ENCODE data around the gene EME1. TPM values are rescaled to one million over a fixed set of nuclear protein-coding genes. Genes with fewer than 3 reads are reported as not detected.
A peak's percentile ranks its signal among the peaks of the same experiment; 100 is the strongest.

The EME1 gene
- total and polyA plus RNA-seq, 2 of the 13 experiments (the other 11 are each of a cell fraction or from before 2014, with no cell fraction given): 20.7 to 24.6 TPM

DNA sequence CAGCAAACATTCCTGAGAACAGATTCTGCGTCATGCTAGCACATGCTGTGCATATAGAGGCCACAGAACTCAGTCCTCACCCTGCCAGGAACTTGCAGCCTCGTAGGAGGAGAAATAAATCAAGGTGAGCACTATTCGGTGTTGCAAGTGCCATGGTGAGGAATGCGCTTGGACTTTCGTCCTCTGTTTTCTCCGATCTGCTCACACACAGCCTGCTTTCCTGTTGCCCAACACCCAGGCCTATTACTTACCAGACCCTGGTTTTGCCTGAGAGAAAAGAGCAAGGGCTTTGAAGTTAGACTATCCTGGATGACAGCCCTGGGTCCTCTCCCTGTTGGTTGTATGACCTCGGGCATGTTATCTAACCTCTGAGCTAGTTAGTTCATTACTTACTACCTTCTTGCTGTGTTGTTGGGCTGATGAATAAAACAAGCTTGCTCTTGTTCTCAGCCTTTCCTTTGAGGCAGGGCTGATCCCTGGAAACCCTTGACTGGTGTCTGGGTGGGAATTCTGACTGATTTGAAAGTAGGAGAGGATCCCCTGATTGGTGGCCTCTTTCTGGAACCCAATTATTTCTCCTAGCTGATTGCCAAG, 55.9 kb downstream of the EME1 start (continued):
- TF ChIP-seq GZF1 (CRISPR knock-in tag; IDR thresholded peaks at IDR 0.05): 0 out of 2 replicates have a peak, but pooled peaks have one; percentile 60
- TF ChIP-seq, protein P1, sequence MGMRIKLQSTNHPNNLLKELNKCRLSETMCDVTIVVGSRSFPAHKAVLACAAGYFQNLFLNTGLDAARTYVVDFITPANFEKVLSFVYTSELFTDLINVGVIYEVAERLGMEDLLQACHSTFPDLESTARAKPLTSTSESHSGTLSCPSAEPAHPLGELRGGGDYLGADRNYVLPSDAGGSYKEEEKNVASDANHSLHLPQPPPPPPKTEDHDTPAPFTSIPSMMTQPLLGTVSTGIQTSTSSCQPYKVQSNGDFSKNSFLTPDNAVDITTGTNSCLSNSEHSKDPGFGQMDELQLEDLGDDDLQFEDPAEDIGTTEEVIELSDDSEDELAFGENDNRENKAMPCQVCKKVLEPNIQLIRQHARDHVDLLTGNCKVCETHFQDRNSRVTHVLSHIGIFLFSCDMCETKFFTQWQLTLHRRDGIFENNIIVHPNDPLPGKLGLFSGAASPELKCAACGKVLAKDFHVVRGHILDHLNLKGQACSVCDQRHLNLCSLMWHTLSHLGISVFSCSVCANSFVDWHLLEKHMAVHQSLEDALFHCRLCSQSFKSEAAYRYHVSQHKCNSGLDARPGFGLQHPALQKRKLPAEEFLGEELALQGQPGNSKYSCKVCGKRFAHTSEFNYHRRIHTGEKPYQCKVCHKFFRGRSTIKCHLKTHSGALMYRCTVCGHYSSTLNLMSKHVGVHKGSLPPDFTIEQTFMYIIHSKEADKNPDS (CRISPR knock-in tag; IDR thresholded peaks at IDR 0.05): peak; percentile 75
- TF ChIP-seq RFXANK (CRISPR knock-in tag; IDR thresholded peaks at IDR 0.05): no peak
- TF ChIP-seq ZNF629 (CRISPR knock-in tag; conservative IDR thresholded peaks at IDR 0.05): peak; percentile 63
- no peak for TF ChIP-seq TP53 (CRISPR knock-in tag; conservative IDR thresholded peaks at IDR 0.05)
- TF ChIP-seq, protein P2, sequence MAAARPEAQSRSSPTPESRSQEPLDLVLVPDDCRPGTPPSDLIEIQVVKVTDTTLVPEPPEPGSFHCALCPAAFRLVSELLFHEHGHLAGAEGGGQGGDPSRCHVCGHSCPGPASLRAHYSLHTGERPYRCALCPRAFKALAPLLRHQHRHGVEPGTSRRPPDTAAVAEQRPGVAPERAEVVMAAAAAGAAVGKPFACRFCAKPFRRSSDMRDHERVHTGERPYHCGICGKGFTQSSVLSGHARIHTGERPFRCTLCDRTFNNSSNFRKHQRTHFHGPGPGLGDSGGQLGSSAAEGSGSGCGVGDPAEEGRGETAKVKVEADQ (CRISPR knock-in tag; IDR thresholded peaks at IDR 0.05; ENCODE audit: borderline replicate concordance): no peak
- TF ChIP-seq ZNF234 (CRISPR knock-in tag; conservative IDR thresholded peaks at IDR 0.05): no peak
- TF ChIP-seq MIER2 (CRISPR knock-in tag; IDR thresholded peaks at IDR 0.05): peak; percentile 88
- peak; percentile 27 to 30; a peak in 1 of 4 replicates for TF ChIP-seq POLR2A (IDR thresholded peaks at IDR 0.05; ENCODE audit: insufficient read depth in 1 of 2, low read depth in 2 of 2, low read length in 2 of 2)
- no peak for TF ChIP-seq IKZF4 (CRISPR knock-in tag; IDR thresholded peaks at IDR 0.05; ENCODE audit: borderline replicate concordance, low read depth, not compliant biosample characterization)
- no peak for TF ChIP-seq ZFAT (CRISPR knock-in tag; conservative IDR thresholded peaks at IDR 0.05)
- peak; percentile 59; the same call in 1 of the 2 replicates for TF ChIP-seq SOX13 (IDR thresholded peaks at IDR 0.05)
- peak in 1 of 2 experiments; percentile 88; a peak in 2 of 4 replicates for TF ChIP-seq SOX13 (CRISPR knock-in tag; conservative IDR thresholded peaks at IDR 0.05 in 1 of 2, IDR thresholded peaks at IDR 0.05 in 1 of 2)
- TF ChIP-seq MBD4 (IDR thresholded peaks at IDR 0.05; ENCODE audit: borderline replicate concordance, low read length): 0 out of 2 replicates have a peak, but pooled peaks have one; percentile 23
- peak; percentile 65; the same call in 1 of the 2 replicates for TF ChIP-seq HHEX (CRISPR knock-in tag; IDR thresholded peaks at IDR 0.05)
- TF ChIP-seq HOXD1 (CRISPR knock-in tag; IDR thresholded peaks at IDR 0.05): peak; percentile 60; the same call in 1 of the 2 replicates
- TF ChIP-seq, protein P3, sequence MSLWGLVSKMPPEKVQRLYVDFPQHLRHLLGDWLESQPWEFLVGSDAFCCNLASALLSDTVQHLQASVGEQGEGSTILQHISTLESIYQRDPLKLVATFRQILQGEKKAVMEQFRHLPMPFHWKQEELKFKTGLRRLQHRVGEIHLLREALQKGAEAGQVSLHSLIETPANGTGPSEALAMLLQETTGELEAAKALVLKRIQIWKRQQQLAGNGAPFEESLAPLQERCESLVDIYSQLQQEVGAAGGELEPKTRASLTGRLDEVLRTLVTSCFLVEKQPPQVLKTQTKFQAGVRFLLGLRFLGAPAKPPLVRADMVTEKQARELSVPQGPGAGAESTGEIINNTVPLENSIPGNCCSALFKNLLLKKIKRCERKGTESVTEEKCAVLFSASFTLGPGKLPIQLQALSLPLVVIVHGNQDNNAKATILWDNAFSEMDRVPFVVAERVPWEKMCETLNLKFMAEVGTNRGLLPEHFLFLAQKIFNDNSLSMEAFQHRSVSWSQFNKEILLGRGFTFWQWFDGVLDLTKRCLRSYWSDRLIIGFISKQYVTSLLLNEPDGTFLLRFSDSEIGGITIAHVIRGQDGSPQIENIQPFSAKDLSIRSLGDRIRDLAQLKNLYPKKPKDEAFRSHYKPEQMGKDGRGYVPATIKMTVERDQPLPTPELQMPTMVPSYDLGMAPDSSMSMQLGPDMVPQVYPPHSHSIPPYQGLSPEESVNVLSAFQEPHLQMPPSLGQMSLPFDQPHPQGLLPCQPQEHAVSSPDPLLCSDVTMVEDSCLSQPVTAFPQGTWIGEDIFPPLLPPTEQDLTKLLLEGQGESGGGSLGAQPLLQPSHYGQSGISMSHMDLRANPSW (CRISPR knock-in tag; IDR thresholded peaks at IDR 0.05; ENCODE audit: borderline replicate concordance): peak; percentile 93
- TF ChIP-seq ZNF329 (CRISPR knock-in tag; IDR thresholded peaks at IDR 0.05; ENCODE audit: low read depth): no peak
- peak; percentile 61 to 69; a peak in 3 of 4 replicates for TF ChIP-seq NR2F1 (CRISPR knock-in tag; IDR thresholded peaks at IDR 0.05)
- TF ChIP-seq, protein P4, sequence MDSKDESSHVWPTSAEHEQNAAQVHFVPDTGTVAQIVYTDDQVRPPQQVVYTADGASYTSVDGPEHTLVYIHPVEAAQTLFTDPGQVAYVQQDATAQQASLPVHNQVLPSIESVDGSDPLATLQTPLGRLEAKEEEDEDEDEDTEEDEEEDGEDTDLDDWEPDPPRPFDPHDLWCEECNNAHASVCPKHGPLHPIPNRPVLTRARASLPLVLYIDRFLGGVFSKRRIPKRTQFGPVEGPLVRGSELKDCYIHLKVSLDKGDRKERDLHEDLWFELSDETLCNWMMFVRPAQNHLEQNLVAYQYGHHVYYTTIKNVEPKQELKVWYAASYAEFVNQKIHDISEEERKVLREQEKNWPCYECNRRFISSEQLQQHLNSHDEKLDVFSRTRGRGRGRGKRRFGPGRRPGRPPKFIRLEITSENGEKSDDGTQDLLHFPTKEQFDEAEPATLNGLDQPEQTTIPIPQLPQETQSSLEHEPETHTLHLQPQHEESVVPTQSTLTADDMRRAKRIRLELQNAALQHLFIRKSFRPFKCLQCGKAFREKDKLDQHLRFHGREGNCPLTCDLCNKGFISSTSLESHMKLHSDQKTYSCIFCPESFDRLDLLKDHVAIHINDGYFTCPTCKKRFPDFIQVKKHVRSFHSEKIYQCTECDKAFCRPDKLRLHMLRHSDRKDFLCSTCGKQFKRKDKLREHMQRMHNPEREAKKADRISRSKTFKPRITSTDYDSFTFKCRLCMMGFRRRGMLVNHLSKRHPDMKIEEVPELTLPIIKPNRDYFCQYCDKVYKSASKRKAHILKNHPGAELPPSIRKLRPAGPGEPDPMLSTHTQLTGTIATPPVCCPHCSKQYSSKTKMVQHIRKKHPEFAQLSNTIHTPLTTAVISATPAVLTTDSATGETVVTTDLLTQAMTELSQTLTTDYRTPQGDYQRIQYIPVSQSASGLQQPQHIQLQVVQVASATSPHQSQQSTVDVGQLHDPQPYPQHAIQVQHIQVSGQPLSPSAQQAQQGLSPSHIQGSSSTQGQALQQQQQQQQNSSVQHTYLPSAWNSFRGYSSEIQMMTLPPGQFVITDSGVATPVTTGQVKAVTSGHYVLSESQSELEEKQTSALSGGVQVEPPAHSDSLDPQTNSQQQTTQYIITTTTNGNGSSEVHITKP (CRISPR knock-in tag; IDR thresholded peaks at IDR 0.05; ENCODE audit: low read depth): peak; percentile 86; the same call in 1 of the 2 replicates
- TF ChIP-seq SATB2 (CRISPR knock-in tag; IDR thresholded peaks at IDR 0.05): no peak
